Sigmoid colon (tissue), 3 donors: ENCODE measurements around the gene TOR1B.

Experiments
- CTCF ChIP-seq, 4 experiments: fragments of 450-650 bp in 3 of 4; fragments of 200-600 bp in 1 of 4; IDR thresholded peaks; one replicate each; pipeline ENCODE4 v1.5.1; 2016 to 2019; ENCODE audit warnings: antibody characterized with exemption in 4 of 4, mild to moderate bottlenecking in 3 of 4, moderate library complexity in 2 of 4
- POLR2A ChIP-seq, 2 donors: fragments of 450-650 bp; IDR thresholded peaks; one replicate each; pipeline ENCODE4 v1.6.1; 2016; ENCODE audit warnings: antibody characterized with exemption in 2 of 2, mild to moderate bottlenecking in 2 of 2, moderate library complexity in 2 of 2

DNA sequence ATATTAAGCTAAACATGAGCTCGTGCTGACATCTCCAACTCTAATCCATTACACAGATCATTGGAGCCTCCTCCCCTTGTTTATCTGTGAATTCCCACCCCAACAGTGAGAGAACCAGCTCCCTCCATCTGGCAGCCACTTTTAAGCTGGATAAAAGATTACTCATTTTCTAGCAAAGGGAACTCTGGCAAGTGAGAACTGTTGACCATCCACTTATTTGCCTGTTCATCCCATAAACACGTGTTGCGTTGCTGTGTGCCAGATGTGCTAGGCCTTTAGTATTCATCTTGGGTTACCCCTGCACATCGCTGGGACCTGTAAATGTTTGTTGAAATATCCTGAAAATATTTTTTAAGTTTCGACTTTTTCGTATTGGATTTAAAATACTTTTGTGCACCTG is 23.4 kb downstream of the TOR1B start:
- TF ChIP-seq CTCF (IDR thresholded peaks at IDR 0.05) (no peak), POLR2A (IDR thresholded peaks at IDR 0.05) (no peak)
